D721Med (cell line): ENCODE measurements around the gene EXOC4.

Experiments
- DNase-seq: peaks from one replicate; pipeline ENCODE4 v3.0.0; 2011; ENCODE audit warnings: low spot score; ENCODE audit not compliant: insufficient read length
- FAIRE-seq: peaks from 2 replicates; lab custom pipeline; 2011; peaks lifted over from hg19 to GRCh38; lab: Jason Lieb, UNC
- CTCF ChIP-seq: IDR thresholded peaks from 2 replicates; pipeline ENCODE4 v1.5.1; 2012; ENCODE audit warnings: mild to moderate bottlenecking, control low read depth; ENCODE audit not compliant: insufficient read depth; ENCODE audit errors: missing control alignments

Gene EXOC4

DNA sequence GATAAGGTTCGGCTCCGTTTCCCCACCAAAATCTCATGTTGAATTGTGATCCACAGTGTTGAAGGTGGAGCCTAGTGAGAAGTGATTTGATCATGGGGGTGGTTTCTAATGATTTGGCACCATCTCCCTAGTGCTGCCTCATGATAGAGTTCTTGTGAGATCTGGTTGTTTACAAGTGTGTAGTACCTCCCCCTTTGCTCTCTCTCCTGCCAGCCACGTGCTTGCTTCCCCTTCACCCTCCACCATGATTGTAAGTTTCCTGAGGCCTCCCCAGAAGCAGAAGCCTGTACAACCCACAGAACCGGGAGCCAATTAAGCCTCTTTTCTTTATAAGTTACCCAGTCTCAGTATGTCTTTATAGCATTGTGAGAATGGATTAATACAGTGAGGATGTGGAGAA lies 862.1 kb downstream of the EXOC4 start:
- FAIRE-seq: no peak

More for the DNA sequence above, 862.1 kb downstream of the EXOC4 start:
- TF ChIP-seq CTCF: no peak
- DNase-seq: no peak
